Liver (tissue), 3 donors: ENCODE data around the gene PGS1.

Experiments used
- CTCF ChIP-seq: fragments of 150-350 bp; IDR thresholded peaks from 2 replicates; pipeline ENCODE4 v1.5.1; 2017; ENCODE audit warnings: improper control_type of control experiment, low read depth, low read length; ENCODE audit not compliant: missing input control
- HNF4A ChIP-seq, 2 donors: conservative IDR thresholded peaks; 2 replicates each; pipeline ENCODE4 v1.6.1; 2016; ENCODE audit warnings: antibody characterized with exemption in 2 of 2, mild to moderate bottlenecking in 2 of 2
- JUND ChIP-seq, 2 donors: IDR thresholded peaks; 2 replicates each; pipeline ENCODE4 v1.6.1; 2016; ENCODE audit warnings: antibody characterized with exemption in 2 of 2
- RAD21 ChIP-seq, 2 donors: IDR thresholded peaks; 2 replicates each; pipeline ENCODE4 v1.6.1; 2016; ENCODE audit warnings: antibody characterized with exemption in 2 of 2, mild to moderate bottlenecking in 2 of 2
- REST ChIP-seq: IDR thresholded peaks from 2 replicates; pipeline ENCODE4 v1.6.1; 2016; ENCODE audit warnings: antibody characterized with exemption, mild to moderate bottlenecking
- SP1 ChIP-seq: IDR thresholded peaks from 2 replicates; pipeline ENCODE4 v1.6.1; 2018; ENCODE audit warnings: antibody characterized with exemption, mild to moderate bottlenecking
- TAF1 ChIP-seq: conservative IDR thresholded peaks from 2 replicates; pipeline ENCODE4 v1.6.1; 2016; ENCODE audit warnings: antibody characterized with exemption, mild to moderate bottlenecking
- TF ChIP-seq, protein P1 (sequence below): IDR thresholded peaks from 2 replicates; pipeline ENCODE4 v1.6.1; 2016; ENCODE audit warnings: antibody characterized with exemption
- TF ChIP-seq, protein P2 (sequence below): IDR thresholded peaks from 2 replicates; pipeline ENCODE4 v1.6.1; 2016; ENCODE audit warnings: antibody characterized with exemption
- donor health status: healthy.
- donor health status: healthy.

DNA sequence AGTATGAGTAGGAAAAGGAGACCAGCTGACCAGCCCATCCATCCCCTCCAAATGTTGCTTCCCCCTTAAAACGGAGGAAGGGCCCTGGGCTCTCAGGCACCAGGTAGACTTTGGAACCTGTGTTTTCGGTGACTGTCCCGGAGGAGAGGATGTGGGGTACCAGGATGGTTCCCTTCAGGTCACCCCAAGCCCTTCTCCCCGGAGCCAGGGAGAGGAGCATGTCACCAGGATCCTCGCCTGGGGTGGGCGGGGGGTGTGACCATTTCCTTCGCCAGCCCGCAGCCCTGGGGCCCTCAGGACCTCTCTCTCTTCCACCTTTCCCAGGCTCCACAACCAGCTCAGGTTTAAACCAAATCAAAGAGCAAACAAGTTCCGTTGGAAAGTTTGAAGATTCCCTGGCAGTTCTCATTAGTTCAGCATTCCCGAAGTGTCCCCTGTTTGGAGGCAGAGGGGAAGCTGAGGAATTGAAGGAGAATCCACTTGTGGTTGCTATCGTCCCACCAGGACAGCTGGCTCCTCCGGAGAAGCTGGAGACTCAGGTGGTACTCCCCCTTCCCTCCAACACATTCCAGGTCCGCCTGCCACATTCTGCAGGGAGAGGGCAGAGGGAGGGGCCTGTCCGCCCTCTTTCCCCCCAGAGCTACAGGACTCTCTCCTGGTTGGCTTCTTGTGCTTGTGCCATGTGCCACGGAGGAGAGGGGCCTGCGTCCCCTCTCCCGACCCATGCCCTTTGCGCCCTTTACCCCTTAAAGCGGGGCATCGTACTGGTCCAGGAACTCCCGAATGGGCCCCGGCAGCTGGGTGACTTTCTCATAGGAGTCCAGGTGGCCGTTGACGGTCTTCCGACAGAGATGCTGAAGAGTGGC, 20.5 kb upstream of the PGS1 start:
- no peak for TF ChIP-seq CTCF
- no peak for TF ChIP-seq JUND (IDR thresholded peaks at IDR 0.05)
- TF ChIP-seq, protein P1, sequence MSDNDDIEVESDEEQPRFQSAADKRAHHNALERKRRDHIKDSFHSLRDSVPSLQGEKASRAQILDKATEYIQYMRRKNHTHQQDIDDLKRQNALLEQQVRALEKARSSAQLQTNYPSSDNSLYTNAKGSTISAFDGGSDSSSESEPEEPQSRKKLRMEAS = no peak
- no peak for TF ChIP-seq TAF1
- no peak for TF ChIP-seq HNF4A (conservative IDR thresholded peaks at IDR 0.05)
- no peak for TF ChIP-seq RAD21 (IDR thresholded peaks at IDR 0.05)
- no peak for TF ChIP-seq REST
- TF ChIP-seq, protein P2, sequence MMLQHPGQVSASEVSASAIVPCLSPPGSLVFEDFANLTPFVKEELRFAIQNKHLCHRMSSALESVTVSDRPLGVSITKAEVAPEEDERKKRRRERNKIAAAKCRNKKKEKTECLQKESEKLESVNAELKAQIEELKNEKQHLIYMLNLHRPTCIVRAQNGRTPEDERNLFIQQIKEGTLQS = no peak
- no peak for TF ChIP-seq SP1
